ENCODE results near the gene OLAH.

The OLAH gene

GRCh38 chr10:15053061-15053460 lies 9.3 kb downstream of the OLAH start:
- no peak overlapping the region for H3K4me3 ChIP-seq (ENCODE audit: low read length)
- TF ChIP-seq CTCF (conservative IDR thresholded peaks at IDR 0.05; ENCODE audit: low read length), result no peak
- DNase-seq (ENCODE audit: low read depth), result no peak

GRCh38 chr10:15058689-15059088 lies 14.9 kb downstream of the OLAH start:
- TF ChIP-seq CTCF (conservative IDR thresholded peaks at IDR 0.05; ENCODE audit: low read length), result no peak
- DNase-seq (ENCODE audit: low read depth), result no peak
- H3K4me3 ChIP-seq (ENCODE audit: low read length), result no peak overlapping the region

GRCh38 chr10:15059914-15060313 lies 16.2 kb downstream of the OLAH start:
- no peak for DNase-seq (ENCODE audit: low read depth)
- no peak for TF ChIP-seq CTCF (conservative IDR thresholded peaks at IDR 0.05; ENCODE audit: low read length)
- no peak overlapping the region for H3K4me3 ChIP-seq (ENCODE audit: low read length)

- no peak for DNase-seq (ENCODE audit: low read depth)
- H3K4me3 ChIP-seq (ENCODE audit: low read length), result no peak overlapping the region
- no peak for TF ChIP-seq CTCF (conservative IDR thresholded peaks at IDR 0.05; ENCODE audit: low read length)
Measured at GRCh38 chr10:15060638-15061037, 16.9 kb downstream of the OLAH start.

- TF ChIP-seq CTCF (conservative IDR thresholded peaks at IDR 0.05; ENCODE audit: low read length), result no peak
- H3K4me3 ChIP-seq (ENCODE audit: low read length), result no peak overlapping the region
- no peak for DNase-seq (ENCODE audit: low read depth)
Measured at GRCh38 chr10:15067154-15067553, 23.4 kb downstream of the OLAH start.

GRCh38 chr10:15068802-15069201 lies 25.1 kb downstream of the OLAH start:
- H3K4me3 ChIP-seq (ENCODE audit: low read length), result no peak overlapping the region
- peak; percentile 46 for DNase-seq (ENCODE audit: low read depth)
- TF ChIP-seq CTCF (conservative IDR thresholded peaks at IDR 0.05; ENCODE audit: low read length), result no peak

- DNase-seq (ENCODE audit: low read depth), result no peak
- TF ChIP-seq CTCF (conservative IDR thresholded peaks at IDR 0.05; ENCODE audit: low read length), result no peak
- no peak overlapping the region for H3K4me3 ChIP-seq (ENCODE audit: low read length)
Measured at GRCh38 chr10:15069230-15069629, 25.5 kb downstream of the OLAH start.

Measured in AG10803 (cell line).